H1 (cell line): ENCODE results near the gene CYP46A1. TPM values are rescaled to one million over a fixed set of nuclear protein-coding genes. Genes with fewer than 3 reads are reported as not detected.

Experiments used
- CTCF ChIP-seq, 3 experiments: IDR thresholded peaks; 1 replicate in 2 of 3; 2 replicates in 1 of 3; pipeline versions ENCODE4 v1.5.1 to v1.6.1; 2011; ENCODE audit warnings: low read length in 3 of 3, mild to moderate bottlenecking in 3 of 3, inconsistent platforms in 2 of 3, low read depth in 1 of 3, moderate library complexity in 1 of 3; ENCODE audit not compliant: insufficient read depth in 1 of 3; ENCODE audit errors: control extremely low read depth in 1 of 3
- HDAC6 ChIP-seq: IDR thresholded peaks from one replicate; pipeline ENCODE4 v1.7.1; 2012; ENCODE audit warnings: low read depth, mild to moderate bottlenecking, inconsistent platforms, low read length, moderate library complexity
- MAFK ChIP-seq: IDR thresholded peaks from 2 replicates; pipeline ENCODE4 v1.6.1; 2012; ENCODE audit warnings: low read depth, mild to moderate bottlenecking, improper control_type of control experiment, low read length
- SIRT6 ChIP-seq: IDR thresholded peaks from one replicate; pipeline ENCODE4 v1.7.1; 2012; ENCODE audit warnings: low read length, inconsistent platforms
- SP1 ChIP-seq: IDR thresholded peaks from 2 replicates; pipeline ENCODE4 v1.6.1; 2011; ENCODE audit warnings: low read depth, low read length
- YY1 ChIP-seq: IDR thresholded peaks from 2 replicates; pipeline ENCODE4 v1.6.1; 2011; ENCODE audit warnings: low read depth, mild to moderate bottlenecking, low read length
- polyA plus RNA-seq, 7 experiments: library from polyadenylated mRNA; depleted of rRNA in 3 of 7; stranded (reverse) in 5 of 7; unstranded in 2 of 7; fragments of >200 nt in 5 of 7; fragments of 200-250 nt in 2 of 7; gene quantifications; 1 replicate in 5 of 7; 2 replicates in 1 of 7; 4 replicates in 1 of 7; pipeline versions ENCODE4 v1.2.1 to v1.2.3, GENCODE V29; 2011 to 2013; ENCODE audit warnings: missing spikeins in 2 of 7, mixed read lengths in 2 of 7
- total RNA-seq: library from RNA; stranded (reverse); fragmentation: NEBNext Ultra II Directional; extraction: Animal tissue kit (Norgen Biotek cat#: 25700); gene quantifications from 2 replicates; pipeline ENCODE4 v1.2.1, GENCODE V29; 2021

Gene CYP46A1
- total and polyA plus RNA-seq, 2 of the 8 experiments (the other 6 are each of a cell fraction or from before 2014, with no cell fraction given): 0.41 to 1.3 TPM

- TF ChIP-seq HDAC6 (no peak), SP1 (no peak), SIRT6 (no peak), CTCF (IDR thresholded peaks at IDR 0.05; ENCODE audit: control extremely low read depth in 1 of 3, insufficient read depth in 1 of 3, low read depth in 1 of 3, low read length in 3 of 3) (no peak), YY1 (no peak), MAFK (no peak)
- TF ChIP-seq, all 59 proteins: peak for 0
Observed at GRCh38 chr14:99707921-99708320, 23.8 kb downstream of the CYP46A1 start (continued).
